ENCODE data around the gene TMEM243.

DNA sequence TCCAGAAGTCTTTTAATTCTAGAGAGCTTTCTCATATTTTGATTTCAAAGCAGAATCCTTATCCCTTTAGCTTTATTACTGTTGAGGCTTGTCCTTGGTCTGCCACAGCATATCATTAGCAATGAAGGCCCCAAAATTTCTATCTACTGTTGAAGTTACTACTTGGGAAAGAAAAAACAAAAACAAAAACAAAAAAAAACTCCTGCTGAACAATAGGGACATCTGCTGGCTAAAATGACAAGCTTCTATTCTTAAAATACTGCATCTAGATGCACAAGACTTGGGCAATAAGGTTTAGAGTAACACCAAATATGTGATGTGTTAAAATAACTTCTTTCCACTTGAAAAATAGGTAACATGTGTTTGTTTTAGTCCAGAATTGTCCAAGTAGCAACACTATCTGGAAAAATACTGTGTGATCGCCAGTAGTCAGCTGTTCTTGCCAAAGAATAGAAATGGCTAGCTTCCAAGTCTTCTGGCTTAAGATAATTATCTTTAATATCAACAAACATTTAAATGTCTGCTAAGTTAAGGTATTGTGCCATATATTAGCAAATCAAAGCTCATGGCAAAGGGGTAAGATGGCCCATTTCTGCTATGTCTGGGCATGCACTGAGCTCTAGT, 71.1 kb downstream of the TMEM243 start:
- TF ChIP-seq CTCF (IDR thresholded peaks at IDR 0.05) (peak; percentile 22 to 89 (median 52)), POLR2A (IDR thresholded peaks at IDR 0.05) (no peak)

Measured in thyroid gland (tissue), 4 donors.